ENCODE results near the gene ZDBF2.
A peak's percentile ranks its signal among the peaks of the same experiment; 100 is the strongest.
"Not testable (repeated sequence)": the region's sequence is repeated elsewhere in the genome, so short reads cannot be mapped to it uniquely, and the experiment has no call there.

ZDBF2 gene

DNA sequence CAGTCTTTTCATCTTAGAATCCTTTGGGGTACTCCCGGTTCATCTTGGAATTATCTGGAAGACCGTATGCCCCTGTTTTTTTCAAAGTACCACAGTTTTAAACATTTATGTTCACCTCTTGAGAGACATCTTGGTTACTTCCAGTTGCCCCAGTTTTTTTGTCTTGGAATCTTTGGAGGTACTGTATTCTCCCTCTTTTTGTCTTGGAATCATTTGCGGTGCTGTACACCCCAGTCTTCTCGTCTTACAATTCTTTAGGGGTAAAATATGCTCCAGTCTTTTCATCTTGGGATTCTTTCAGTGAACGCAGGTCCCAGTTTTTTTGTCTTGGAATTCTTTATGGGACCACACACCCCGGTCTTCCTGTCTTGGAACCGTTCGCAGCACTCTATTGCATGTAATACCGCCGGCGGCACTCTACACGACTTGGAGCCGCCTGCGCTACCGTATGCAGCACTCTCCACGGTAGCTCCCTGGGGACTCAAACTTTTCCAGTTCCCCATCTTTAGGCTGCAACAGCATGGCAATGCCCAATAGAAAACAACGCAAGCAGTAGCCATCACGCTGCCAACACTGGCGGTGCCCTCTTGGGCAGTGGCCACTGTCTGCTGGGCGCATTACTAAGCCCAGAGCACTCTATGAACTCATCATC lies 21.2 kb upstream of the ZDBF2 start:
- no peak for DNase-seq
- TF ChIP-seq GATA1 (IDR thresholded peaks at IDR 0.05; ENCODE audit: low read depth, low read length) (no peak), POLR2A (IDR thresholded peaks at IDR 0.05; ENCODE audit: low read length) (no peak)

GRCh38 chr2:206253777-206254166 lies 20.7 kb upstream of the ZDBF2 start:
- no peak for TF ChIP-seq GATA1 (IDR thresholded peaks at IDR 0.05; ENCODE audit: low read depth, low read length)
- no peak for TF ChIP-seq POLR2A (IDR thresholded peaks at IDR 0.05; ENCODE audit: low read length)
- no peak for DNase-seq

- TF ChIP-seq POLR2A (IDR thresholded peaks at IDR 0.05; ENCODE audit: low read length) = no peak
- no peak for TF ChIP-seq GATA1 (IDR thresholded peaks at IDR 0.05; ENCODE audit: low read depth, low read length)
- no peak for DNase-seq
These were observed 19.5 kb upstream of the ZDBF2 start for GRCh38 chr2:206255003-206255402.

- DNase-seq = peak in 1 of 2 experiments; percentile 21
- TF ChIP-seq POLR2A (IDR thresholded peaks at IDR 0.05; ENCODE audit: low read length) (no peak), GATA1 (IDR thresholded peaks at IDR 0.05; ENCODE audit: low read depth, low read length) (no peak)
These were observed 17.7 kb upstream of the ZDBF2 start for GRCh38 chr2:206256706-206257205.

DNA sequence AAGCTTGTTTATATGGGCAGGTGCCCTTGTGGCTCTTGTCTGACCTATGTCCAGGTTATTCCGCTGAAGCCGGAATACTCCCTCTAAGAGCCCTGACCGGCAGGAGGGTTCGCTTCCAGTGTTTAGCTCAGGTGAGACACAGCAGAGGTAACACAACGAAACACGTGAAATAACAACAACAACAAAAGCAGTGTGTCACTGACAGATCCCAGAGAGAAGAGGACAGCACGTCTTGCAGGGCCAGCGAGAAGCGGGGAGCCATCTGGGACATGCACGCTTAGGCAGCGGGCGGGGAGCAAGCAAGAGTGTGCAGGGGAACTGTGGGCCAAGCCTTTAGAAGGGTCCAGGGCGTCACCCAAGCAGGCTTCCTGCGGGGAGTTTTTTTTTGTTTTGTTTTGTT lies 17.1 kb upstream of the ZDBF2 start:
- DNase-seq = peak in 1 of 2 experiments; percentile 9
- TF ChIP-seq POLR2A (IDR thresholded peaks at IDR 0.05; ENCODE audit: low read length) (no peak), GATA1 (IDR thresholded peaks at IDR 0.05; ENCODE audit: low read depth, low read length) (no peak)

DNA sequence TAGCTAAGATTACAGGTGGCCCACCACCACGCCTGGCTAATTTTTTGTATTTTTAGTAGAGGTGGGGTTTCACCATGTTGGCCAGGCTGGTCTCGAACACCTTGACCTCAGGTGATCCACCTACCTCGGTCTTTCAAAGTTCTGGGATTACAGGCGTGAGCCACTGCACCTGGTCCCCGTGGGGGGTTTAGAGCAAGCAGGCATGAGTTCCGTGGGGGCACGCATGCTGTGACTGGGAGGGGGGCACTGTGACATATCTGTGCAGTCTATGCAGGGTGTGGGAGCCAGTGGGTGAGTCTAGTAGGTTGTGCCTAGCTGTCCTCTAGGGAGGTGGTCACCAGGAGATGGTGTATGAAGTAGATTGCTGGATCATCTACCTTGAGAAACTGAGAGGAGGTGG lies 16.6 kb upstream of the ZDBF2 start:
- TF ChIP-seq POLR2A (IDR thresholded peaks at IDR 0.05; ENCODE audit: low read length) (no peak), GATA1 (IDR thresholded peaks at IDR 0.05; ENCODE audit: low read depth, low read length) (no peak)
- DNase-seq = no peak

GRCh38 chr2:206258615-206259014 lies 15.8 kb upstream of the ZDBF2 start:
- not testable (repeated sequence) for DNase-seq

GRCh38 chr2:206259376-206260187 lies 14.9 kb upstream of the ZDBF2 start:
- no peak for TF ChIP-seq GATA1 (IDR thresholded peaks at IDR 0.05; ENCODE audit: low read depth, low read length)
- no peak for TF ChIP-seq POLR2A (IDR thresholded peaks at IDR 0.05; ENCODE audit: low read length)
- DNase-seq = peak; percentile 54 to 63

DNA sequence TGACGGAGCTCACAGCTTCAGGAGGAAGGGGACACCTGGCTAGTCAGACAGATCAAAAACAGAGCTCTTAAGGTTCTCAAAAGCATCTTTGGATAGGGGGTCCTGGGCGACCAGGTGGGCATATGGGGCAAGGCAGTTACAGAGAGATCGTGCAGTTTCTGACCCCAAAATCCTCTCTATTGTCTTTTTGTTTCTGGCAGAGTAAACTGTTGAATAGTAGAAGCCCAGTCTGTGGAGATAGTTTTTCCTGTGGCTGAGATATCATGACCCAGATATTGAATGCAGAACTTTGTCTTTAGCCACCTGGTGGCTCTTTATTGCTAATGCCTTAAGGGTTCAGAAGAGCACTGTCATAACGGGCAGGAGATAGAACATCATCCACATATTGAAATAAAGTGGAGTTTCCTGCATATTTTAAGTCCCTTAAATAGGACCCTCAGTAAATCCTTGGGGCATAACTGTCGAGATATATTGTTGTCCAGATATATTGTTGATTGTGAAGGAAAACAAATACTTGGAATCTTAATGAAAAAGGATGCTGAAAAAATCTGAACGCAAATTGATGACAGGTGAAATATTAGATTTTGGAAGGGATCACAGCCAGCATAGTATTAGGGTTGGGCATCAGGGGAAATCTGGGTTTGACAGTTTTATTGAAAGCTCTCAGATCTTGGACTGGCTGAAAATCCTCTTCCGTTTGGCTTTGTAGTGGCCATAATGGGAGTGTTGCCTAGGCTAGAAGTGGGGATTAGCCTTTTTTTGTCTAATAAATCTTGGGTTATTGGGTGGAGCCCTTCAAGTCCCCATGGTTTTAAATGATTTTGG lies 14.1 kb upstream of the ZDBF2 start:
- peak; percentile 67 to 71 for DNase-seq

GRCh38 chr2:206263959-206264603 lies 10.4 kb upstream of the ZDBF2 start:
- no peak for TF ChIP-seq GATA1 (IDR thresholded peaks at IDR 0.05; ENCODE audit: low read depth, low read length)
- no peak for TF ChIP-seq POLR2A (IDR thresholded peaks at IDR 0.05; ENCODE audit: low read length)
- DNase-seq = no peak

More for the DNA sequence above, 14.1 kb upstream of the ZDBF2 start:
- no peak for TF ChIP-seq POLR2A (IDR thresholded peaks at IDR 0.05; ENCODE audit: low read length)
- TF ChIP-seq GATA1 (IDR thresholded peaks at IDR 0.05; ENCODE audit: low read depth, low read length) = no peak

DNA sequence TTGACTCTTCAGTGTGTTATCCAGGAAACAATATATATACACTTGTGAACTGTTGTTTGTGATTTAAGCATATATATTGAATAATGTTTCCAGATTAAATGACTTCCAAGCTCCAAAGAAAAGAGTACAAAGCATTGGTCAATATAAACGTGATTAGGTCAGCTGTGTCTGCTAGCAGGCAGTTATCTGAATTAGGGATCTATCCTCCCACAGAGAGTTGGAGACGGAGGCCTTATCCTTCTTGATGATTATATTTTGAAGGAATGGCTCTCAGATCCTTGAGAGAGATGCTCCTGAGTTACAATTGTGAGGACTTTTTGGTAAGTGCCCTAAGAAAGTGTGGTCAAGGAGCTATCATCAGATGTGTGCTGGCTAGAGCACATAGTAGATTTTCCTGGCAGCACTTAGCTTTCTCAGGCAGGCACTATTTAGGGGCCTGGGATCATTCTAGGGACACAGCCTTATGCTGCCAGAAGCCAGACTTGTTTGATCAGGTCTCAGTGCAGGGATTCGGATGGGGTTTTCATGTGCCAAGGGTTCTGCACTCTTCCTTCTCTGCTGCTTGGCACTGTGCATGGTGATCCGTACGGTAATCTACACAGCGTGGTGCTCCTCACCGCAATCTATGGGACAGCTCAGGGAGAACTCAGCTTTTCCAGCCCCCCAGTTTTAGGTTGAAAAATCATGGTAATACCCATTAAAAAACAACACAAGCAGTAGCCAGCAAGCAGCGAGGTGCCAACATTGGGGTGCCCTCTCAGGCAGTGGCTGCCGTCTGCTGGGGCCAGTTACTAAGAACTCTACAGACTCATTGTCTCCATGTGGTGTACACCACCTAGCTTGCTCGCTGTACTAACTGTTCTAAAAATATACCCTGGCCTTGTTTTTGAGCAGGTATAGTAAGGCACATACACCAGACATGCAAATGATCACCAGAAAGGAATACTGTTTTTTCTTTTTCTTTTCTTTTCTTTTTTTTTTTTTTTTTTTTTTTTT lies 8.0 kb upstream of the ZDBF2 start:
- TF ChIP-seq POLR2A (IDR thresholded peaks at IDR 0.05; ENCODE audit: low read length) (no peak), GATA1 (IDR thresholded peaks at IDR 0.05; ENCODE audit: low read depth, low read length) (no peak)
- no peak for DNase-seq

GRCh38 chr2:206267567-206267966 lies 6.9 kb upstream of the ZDBF2 start:
- no peak for TF ChIP-seq GATA1 (IDR thresholded peaks at IDR 0.05; ENCODE audit: low read depth, low read length)
- no peak for TF ChIP-seq POLR2A (IDR thresholded peaks at IDR 0.05; ENCODE audit: low read length)
- no peak for DNase-seq
